Measurements from ENCODE around the gene LDLRAP1.

DNA sequence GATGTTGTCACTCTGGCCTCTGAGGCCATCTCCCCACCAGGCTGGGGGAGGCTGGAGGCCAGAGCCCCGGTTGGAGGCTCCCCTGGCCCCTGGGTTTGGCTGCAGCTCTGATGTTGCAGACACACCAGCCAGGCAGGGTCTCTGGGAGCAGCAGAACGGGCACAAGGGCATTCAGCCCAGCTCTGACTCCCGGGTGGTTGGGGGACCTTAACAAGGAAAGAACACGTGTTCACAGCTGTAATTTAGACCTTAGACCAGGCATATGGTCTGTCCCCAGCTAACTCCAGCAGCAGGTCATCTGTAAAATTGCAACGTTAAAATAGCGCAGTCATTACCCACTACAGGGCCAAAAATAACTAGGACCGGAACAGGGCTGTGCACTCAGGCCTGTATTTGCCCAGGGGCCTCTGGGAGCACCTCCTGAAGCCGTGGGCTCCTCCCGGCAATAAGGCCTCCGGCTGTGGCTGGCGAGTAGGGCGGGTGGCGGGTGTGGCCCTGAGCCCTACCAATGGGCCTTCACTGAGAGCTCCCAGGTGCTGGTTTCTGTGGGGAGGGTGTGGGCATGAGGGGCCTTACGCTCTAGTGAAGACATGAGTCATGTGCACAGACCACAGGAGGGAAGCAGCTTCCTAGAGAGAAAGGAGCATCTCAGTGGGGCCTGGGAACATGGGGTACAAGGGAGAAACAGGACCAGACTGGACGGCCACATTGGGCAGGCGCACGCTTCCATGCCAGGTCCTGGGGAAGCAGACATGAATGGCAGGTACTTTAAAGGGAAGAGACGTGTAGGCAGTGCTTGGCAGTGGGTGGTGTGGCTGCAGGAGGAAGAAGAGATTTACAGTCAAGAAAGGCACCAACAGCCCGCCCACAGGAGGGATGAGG, 6.1 kb downstream of the LDLRAP1 start:
- TF ChIP-seq CTCF (IDR thresholded peaks at IDR 0.05), result no peak
- TF ChIP-seq POLR2A (IDR thresholded peaks at IDR 0.05), result no peak
